Mesothelial cell of epicardium (in vitro differentiated cells): ENCODE results near the gene TMEM209. TPM values are rescaled to one million over a fixed set of nuclear protein-coding genes. Genes with fewer than 3 reads are reported as not detected.
A peak's percentile ranks its signal among the peaks of the same experiment; 100 is the strongest.

Source experiments
- DNase-seq, 2 experiments: peaks; one replicate each; pipeline ENCODE4 v3.0.0; 2021; ENCODE audit warnings: low spot score in 2 of 2; ENCODE audit not compliant: unreplicated experiment in 2 of 2
- H3K27ac Mint-ChIP-seq: 2 replicates; pipeline ENCODE4 v1.8.0; 2021; ENCODE audit warnings: mixed read lengths
- H3K27me3 Mint-ChIP-seq: 2 replicates; pipeline ENCODE4 v1.8.0; 2021; ENCODE audit warnings: low read depth, mixed read lengths
- H3K36me3 Mint-ChIP-seq: 2 replicates; pipeline ENCODE4 v1.8.0; 2021; ENCODE audit warnings: mixed read lengths
- H3K4me1 Mint-ChIP-seq: 2 replicates; pipeline ENCODE4 v1.8.0; 2021; ENCODE audit warnings: mixed read lengths
- H3K4me3 Mint-ChIP-seq: 2 replicates; pipeline ENCODE4 v1.8.0; 2021; ENCODE audit warnings: mild to moderate bottlenecking, moderate library complexity, mixed read lengths
- H3K9me3 Mint-ChIP-seq: 2 replicates; pipeline ENCODE4 v1.8.0; 2021; ENCODE audit warnings: mixed read lengths
- total RNA-seq: library from RNA; stranded (reverse); gene quantifications from 3 replicates; pipeline ENCODE4 v1.2.1, GENCODE V29; 2021
- TF ChIP-seq, protein P1 (sequence below): fragments of 200-600 bp; sonication (generic); IDR thresholded peaks from one replicate; pipeline ENCODE4 v1.5.0; 2021; ENCODE audit warnings: antibody characterized with exemption; ENCODE audit not compliant: unreplicated experiment

Gene TMEM209
- total RNA-seq, 1 donor from 2014 or later: 27.8 TPM

- peaks cover 32% of the 10 kb centered on the region for H3K36me3 Mint-ChIP-seq
- no peak for DNase-seq
- H3K27ac Mint-ChIP-seq: no peak overlapping the region
- H3K4me1 Mint-ChIP-seq: peaks cover 5% of the 10 kb centered on the region
- H3K4me3 Mint-ChIP-seq: no peak overlapping the region
- TF ChIP-seq, protein P1, sequence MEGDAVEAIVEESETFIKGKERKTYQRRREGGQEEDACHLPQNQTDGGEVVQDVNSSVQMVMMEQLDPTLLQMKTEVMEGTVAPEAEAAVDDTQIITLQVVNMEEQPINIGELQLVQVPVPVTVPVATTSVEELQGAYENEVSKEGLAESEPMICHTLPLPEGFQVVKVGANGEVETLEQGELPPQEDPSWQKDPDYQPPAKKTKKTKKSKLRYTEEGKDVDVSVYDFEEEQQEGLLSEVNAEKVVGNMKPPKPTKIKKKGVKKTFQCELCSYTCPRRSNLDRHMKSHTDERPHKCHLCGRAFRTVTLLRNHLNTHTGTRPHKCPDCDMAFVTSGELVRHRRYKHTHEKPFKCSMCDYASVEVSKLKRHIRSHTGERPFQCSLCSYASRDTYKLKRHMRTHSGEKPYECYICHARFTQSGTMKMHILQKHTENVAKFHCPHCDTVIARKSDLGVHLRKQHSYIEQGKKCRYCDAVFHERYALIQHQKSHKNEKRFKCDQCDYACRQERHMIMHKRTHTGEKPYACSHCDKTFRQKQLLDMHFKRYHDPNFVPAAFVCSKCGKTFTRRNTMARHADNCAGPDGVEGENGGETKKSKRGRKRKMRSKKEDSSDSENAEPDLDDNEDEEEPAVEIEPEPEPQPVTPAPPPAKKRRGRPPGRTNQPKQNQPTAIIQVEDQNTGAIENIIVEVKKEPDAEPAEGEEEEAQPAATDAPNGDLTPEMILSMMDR: no peak
- no peaks in the 10 kb centered on the region for H3K27me3 Mint-ChIP-seq
- H3K9me3 Mint-ChIP-seq: peaks cover 10% of the 10 kb centered on the region
Observed at GRCh38 chr7:130154501-130155317, 50.5 kb downstream of the TMEM209 start.

DNA sequence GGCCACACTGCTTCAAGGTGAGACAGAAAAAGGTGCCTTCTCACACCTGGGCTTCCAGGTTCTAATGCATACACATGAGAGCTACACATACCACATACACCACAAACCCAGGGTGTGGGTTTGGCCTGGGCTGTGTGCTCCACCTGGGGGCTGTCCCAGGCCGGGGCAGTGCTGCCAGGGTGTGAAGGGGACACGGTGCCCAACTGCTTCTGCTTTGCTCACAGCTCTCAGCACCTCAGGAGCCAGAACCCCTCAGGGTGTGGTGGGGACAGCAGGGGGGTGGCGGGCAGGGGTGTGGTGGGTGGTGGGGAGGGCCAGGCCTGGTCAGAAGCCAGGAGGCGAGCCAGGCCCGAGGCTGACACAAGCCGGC, 51.1 kb downstream of the TMEM209 start:
- H3K27me3 Mint-ChIP-seq: no peaks in the 10 kb centered on the region
- H3K36me3 Mint-ChIP-seq: peaks cover 27% of the 10 kb centered on the region
- H3K9me3 Mint-ChIP-seq: peaks cover 7% of the 10 kb centered on the region
- TF ChIP-seq, protein P1: no peak
- H3K4me3 Mint-ChIP-seq: no peak overlapping the region
- peaks cover 9% of the 10 kb centered on the region for H3K4me1 Mint-ChIP-seq
- no peak for DNase-seq
- peak overlapping the region; percentile 21 for H3K27ac Mint-ChIP-seq

GRCh38 chr7:130153211-130153908, 51.8 kb downstream of the TMEM209 start:
- no peak overlapping the region for H3K4me3 Mint-ChIP-seq
- peaks cover 13% of the 10 kb centered on the region for H3K4me1 Mint-ChIP-seq
- H3K9me3 Mint-ChIP-seq: peaks cover 4% of the 10 kb centered on the region
- peak overlapping the region; percentile 21 for H3K27ac Mint-ChIP-seq
- no peak for DNase-seq
- no peaks in the 10 kb centered on the region for H3K27me3 Mint-ChIP-seq
- peaks cover 23% of the 10 kb centered on the region for H3K36me3 Mint-ChIP-seq
- TF ChIP-seq, protein P1: no peak

- no peaks in the 10 kb centered on the region for H3K27me3 Mint-ChIP-seq
- H3K9me3 Mint-ChIP-seq: peaks cover 4% of the 10 kb centered on the region
- no peak overlapping the region for H3K4me3 Mint-ChIP-seq
- no peak for DNase-seq
- peaks cover 16% of the 10 kb centered on the region for H3K36me3 Mint-ChIP-seq
- TF ChIP-seq, protein P1: no peak
- no peak overlapping the region for H3K27ac Mint-ChIP-seq
- peaks cover 18% of the 10 kb centered on the region for H3K4me1 Mint-ChIP-seq
Observed at GRCh38 chr7:130152493-130153210, 52.6 kb downstream of the TMEM209 start.

- TF ChIP-seq, protein P1: no peak
Observed at GRCh38 chr7:130151591-130152492, 53.4 kb downstream of the TMEM209 start.

More at GRCh38 chr7:130151591-130152492, 53.4 kb downstream of the TMEM209 start:
- Mint-ChIP-seq H3K27ac (no peak overlapping the region), H3K9me3 (peaks cover 4% of the 10 kb centered on the region), H3K4me1 (peaks cover 18% of the 10 kb centered on the region), H3K4me3 (no peak overlapping the region), H3K27me3 (no peaks in the 10 kb centered on the region), H3K36me3 (peaks cover 9% of the 10 kb centered on the region)
- DNase-seq: no peak
